Astrocyte (in vitro differentiated cells and primary cell): Measurements from ENCODE around the gene TGIF2.

Experiments used
- CTCF ChIP-seq: IDR thresholded peaks from 2 replicates; pipeline ENCODE4 v1.5.1; 2011; ENCODE audit warnings: low read depth, mild to moderate bottlenecking, inconsistent platforms, low read length, moderate library complexity; ENCODE audit not compliant: insufficient read depth
- EZH2 ChIP-seq: IDR thresholded peaks from 2 replicates; pipeline ENCODE4 v1.6.1; 2012; ENCODE audit warnings: mild to moderate bottlenecking, low read length, inconsistent platforms; ENCODE audit not compliant: insufficient read depth

GRCh38 chr20:36540551-36541211 is 32.7 kb upstream of the TGIF2 start:
- no peak for TF ChIP-seq CTCF
- no peak for TF ChIP-seq EZH2
